GM18951 (cell line): ENCODE results near the gene MAPK8.

Source experiments
- POLR2A ChIP-seq: IDR thresholded peaks from 4 replicates; pipeline ENCODE4 v1.6.1; 2011; ENCODE audit warnings: mild to moderate bottlenecking; ENCODE audit not compliant: insufficient read length, insufficient read depth; ENCODE audit errors: extremely low read depth
- in situ Hi-C: fragments of 300-500 bp; cut with MboI; formaldehyde crosslinking; loops from one replicate; pipeline ENCODE4 v1.12.0; 2022; ENCODE audit warnings: low sequenced_read_pairs, mixed read lengths, inconsistent platforms; ENCODE audit not compliant: unreplicated experiment

Gene MAPK8

GRCh38 chr10:48389272-48389671, 82.8 kb downstream of the MAPK8 start:
- in situ Hi-C loops, result no loop called here

GRCh38 chr10:48389846-48390557, 83.5 kb downstream of the MAPK8 start:
- no peak for TF ChIP-seq POLR2A
- in situ Hi-C loops, result no loop called here

More at GRCh38 chr10:48389272-48389671, 82.8 kb downstream of the MAPK8 start:
- TF ChIP-seq POLR2A, result no peak

- in situ Hi-C loops, result no loop called here
- TF ChIP-seq POLR2A, result no peak
Measured at GRCh38 chr10:48390558-48390871, 84.0 kb downstream of the MAPK8 start.

GRCh38 chr10:48390933-48391845, 84.7 kb downstream of the MAPK8 start:
- TF ChIP-seq POLR2A, result no peak
- in situ Hi-C loops, result no loop called here

DNA sequence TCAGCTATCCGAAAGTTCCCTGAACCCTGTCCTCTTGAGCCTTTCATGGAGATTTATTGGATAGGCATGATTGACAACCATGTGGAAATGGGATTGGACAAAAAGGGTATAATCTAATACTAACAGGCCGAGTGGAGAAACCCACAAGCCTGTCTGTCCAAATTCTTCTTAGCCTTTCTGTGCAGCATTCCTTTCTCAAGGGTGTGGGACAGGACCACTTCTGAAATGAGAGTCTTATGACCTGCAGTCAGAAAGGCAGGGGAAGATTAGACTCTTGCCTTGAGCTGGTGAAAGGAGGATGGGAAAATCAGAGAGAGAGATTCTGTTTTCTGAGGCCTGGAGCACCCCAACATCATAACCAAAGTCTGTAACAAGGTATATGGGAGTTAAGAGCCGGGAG, 85.5 kb downstream of the MAPK8 start:
- in situ Hi-C loops, result no loop called here
- TF ChIP-seq POLR2A, result no peak

DNA sequence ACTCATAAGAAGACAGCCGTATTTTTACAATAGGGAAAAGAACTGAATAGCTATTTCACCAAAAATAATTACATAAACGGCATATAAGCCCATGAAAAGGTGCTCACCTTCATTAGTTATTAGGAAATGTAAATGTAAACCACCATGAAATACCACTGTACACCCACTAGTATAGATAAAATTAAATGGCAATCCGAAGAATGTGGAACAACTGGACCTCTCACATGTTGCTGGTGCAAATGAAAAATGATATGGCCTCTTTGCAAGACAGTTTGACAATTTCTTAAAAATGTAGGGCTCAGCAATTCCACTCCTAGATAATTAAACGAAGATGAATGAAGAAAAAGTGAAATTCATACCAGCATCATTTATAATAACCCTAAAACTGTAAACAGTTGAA, 91.8 kb downstream of the MAPK8 start:
- in situ Hi-C loops, result no loop called here
- TF ChIP-seq POLR2A, result no peak

DNA sequence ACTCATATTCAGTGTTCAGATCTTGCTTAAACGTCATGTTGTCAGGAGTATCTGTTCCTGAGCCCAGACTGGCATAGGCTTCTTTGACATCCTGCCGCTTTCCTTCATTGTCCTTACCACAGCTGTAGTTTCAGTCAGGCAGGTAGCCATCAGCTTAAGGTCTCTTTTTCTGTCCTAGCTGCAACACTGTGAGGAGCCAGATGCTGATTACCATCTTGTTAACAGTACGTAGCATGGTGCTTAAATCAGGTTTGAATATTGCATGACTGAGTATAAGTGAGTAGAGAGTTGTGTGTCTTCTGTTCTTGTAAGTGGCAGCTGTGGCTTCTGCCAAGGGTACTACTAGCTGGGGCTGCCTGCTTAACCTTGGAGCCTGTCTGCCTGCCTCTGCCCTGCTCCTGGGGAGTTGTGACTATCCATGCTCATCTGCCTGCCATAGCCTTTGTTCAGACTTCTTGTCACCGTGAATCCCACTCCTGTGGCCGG, 92.6 kb downstream of the MAPK8 start:
- in situ Hi-C loops, result no loop called here
- TF ChIP-seq POLR2A, result no peak

- no peak for TF ChIP-seq POLR2A
- in situ Hi-C loops, result no loop called here
Measured at GRCh38 chr10:48399551-48399950, 93.1 kb downstream of the MAPK8 start.

DNA sequence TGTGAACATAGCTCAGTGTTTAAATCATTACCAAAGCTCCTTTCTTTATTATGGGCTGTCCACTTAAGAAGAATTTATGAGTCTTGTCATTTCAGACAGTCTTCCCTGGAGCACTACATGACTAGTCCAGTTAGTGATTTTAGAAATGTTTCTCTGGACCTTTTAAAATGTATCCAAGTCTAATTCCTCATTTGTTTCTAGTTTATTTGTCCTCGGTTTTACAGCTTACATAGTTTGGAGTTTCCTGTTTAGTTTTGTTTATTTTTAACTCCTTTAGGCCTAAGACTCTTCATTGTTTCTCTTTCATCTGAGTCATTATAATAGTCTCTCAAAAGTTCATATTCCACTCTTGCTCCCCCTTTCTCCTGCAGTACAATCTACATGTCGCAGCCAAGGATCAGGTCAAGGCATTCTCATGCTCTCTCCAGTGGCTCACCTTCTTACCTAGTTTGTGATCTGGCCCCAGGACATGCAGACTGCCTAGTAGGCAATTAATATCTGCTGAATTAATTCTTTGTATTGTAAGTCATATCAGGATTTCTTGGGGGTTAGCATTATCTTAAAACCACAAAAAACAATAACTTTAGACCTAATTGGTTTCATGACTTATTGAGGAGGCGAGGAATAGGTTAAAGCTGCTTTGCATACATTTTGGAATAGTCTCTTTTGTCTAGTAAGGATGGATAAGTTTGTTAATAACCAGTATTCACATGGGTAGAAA, 93.8 kb downstream of the MAPK8 start:
- in situ Hi-C loops, result no loop called here

GRCh38 chr10:48400850-48401220, 94.4 kb downstream of the MAPK8 start:
- TF ChIP-seq POLR2A, result no peak
- in situ Hi-C loops, result no loop called here

More for the DNA sequence above, 93.8 kb downstream of the MAPK8 start:
- TF ChIP-seq POLR2A, result no peak

DNA sequence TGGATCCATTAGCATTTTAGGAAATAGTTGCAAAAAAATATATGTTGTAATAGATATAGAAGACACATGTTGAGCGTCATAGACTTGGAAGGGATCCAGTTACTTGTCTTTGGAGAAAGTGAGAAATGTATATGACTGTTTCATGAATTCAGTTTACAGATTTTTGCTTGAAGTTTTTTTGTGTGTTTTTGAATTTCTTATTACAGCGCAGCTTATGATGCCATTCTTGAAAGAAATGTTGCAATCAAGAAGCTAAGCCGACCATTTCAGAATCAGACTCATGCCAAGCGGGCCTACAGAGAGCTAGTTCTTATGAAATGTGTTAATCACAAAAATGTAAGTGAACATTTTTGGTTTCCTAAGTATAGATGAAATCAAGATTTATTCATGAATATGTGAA, 98.2 kb downstream of the MAPK8 start:
- no peak for TF ChIP-seq POLR2A
- in situ Hi-C loops, result no loop called here

GRCh38 chr10:48406204-48406603, 99.7 kb downstream of the MAPK8 start:
- in situ Hi-C loops, result no loop called here

GRCh38 chr10:48406658-48407057, 100.2 kb downstream of the MAPK8 start:
- TF ChIP-seq POLR2A, result no peak

More at GRCh38 chr10:48406204-48406603, 99.7 kb downstream of the MAPK8 start:
- no peak for TF ChIP-seq POLR2A

DNA sequence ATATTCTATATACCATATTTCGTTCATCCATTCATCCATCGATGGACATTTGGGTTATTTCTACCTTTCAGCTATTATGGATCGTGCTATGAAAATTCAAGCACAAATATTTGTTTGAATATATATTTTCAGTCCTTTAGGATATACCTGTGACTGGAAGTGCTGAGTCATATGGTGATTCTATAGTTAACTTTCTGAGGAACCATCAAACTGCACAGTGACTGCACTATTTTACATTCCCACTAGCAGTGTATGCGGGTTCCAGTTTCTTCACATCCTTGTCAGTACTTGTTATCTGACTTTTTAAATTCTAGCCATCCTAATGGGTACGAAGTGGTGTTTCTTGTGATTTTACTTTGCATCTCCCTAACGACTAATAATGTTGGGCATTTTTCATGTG, 104.0 kb downstream of the MAPK8 start:
- in situ Hi-C loops, result no loop called here
- TF ChIP-seq POLR2A, result no peak

More at GRCh38 chr10:48406658-48407057, 100.2 kb downstream of the MAPK8 start:
- in situ Hi-C loops, result no loop called here

DNA sequence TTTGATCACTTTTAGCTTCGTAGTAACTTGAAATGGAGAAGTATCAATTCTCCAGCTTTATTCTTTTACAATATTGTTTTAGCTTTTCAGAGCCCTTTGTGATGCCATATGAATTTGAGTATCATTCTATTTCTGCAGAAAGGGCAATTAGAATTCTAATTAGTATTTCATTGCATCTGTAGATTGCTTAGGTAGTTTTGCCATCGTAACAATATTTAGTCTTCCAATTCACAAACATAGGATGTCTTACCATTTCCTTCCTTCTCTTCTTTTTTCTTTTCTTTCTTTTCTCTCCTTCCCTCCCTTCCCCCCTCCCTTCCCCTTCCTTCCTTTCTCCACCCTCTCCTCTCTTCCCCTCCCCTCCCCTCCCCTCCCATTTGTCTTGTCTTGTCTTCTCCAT, 105.0 kb downstream of the MAPK8 start:
- in situ Hi-C loops, result no loop called here
- TF ChIP-seq POLR2A, result no peak
